Measurements from ENCODE around the gene IGSF3.
A peak's percentile ranks its signal among the peaks of the same experiment; 100 is the strongest.

GRCh38 chr1:116574581-116575291 lies 92.8 kb downstream of the IGSF3 start:
- TF ChIP-seq CTCF (conservative IDR thresholded peaks at IDR 0.05) (peak; percentile 94), ZFX (IDR thresholded peaks at IDR 0.05) (no peak)

All from C4-2B (cell line).